K562 (cell line): Measurements from ENCODE around the gene CASP7. TPM values are rescaled to one million over a fixed set of nuclear protein-coding genes. Genes with fewer than 3 reads are reported as not detected.

Experiments
- DPF2 ChIP-seq: fragments of 450-650 bp; IDR thresholded peaks from 2 replicates; pipeline ENCODE4 v1.6.1; 2016
- ELF1 ChIP-seq: fragments of 200-800 bp; sonication (Bioruptor generic); IDR thresholded peaks from 2 replicates; pipeline ENCODE4 v1.6.1; 2016; ENCODE audit warnings: missing genetic modification characterization, missing compliant biosample characterization
- KLF10 ChIP-seq: fragments of 250-450 bp; sonication (Bioruptor Pico); IDR thresholded peaks from 2 replicates; pipeline ENCODE4 v1.6.1; 2021; ENCODE audit warnings: matching md5 sums
- MED1 ChIP-seq: sonication (generic); formaldehyde crosslinking; IDR thresholded peaks from 2 replicates; pipeline ENCODE4 v1.8.1; 2023; ENCODE audit warnings: missing genetic modification reagents, borderline replicate concordance
- MEF2A ChIP-seq: IDR thresholded peaks from 2 replicates; pipeline ENCODE4 v1.6.1; 2011; ENCODE audit warnings: low read depth, mild to moderate bottlenecking, low read length, moderate library complexity; ENCODE audit not compliant: control insufficient read depth
- MEF2D ChIP-seq: conservative IDR thresholded peaks from 2 replicates; pipeline ENCODE4 v1.6.1; 2016; ENCODE audit warnings: low read depth, missing genetic modification characterization, missing compliant biosample characterization
- NFYB ChIP-seq: IDR thresholded peaks from 2 replicates; pipeline ENCODE4 v1.6.1; 2011; ENCODE audit warnings: mild to moderate bottlenecking, moderate library complexity; ENCODE audit not compliant: insufficient read length; ENCODE audit errors: extremely low read depth
- NRF1 ChIP-seq, 2 experiments: fragments of 450-650 bp; IDR thresholded peaks in 1 of 2; conservative IDR thresholded peaks in 1 of 2; 2 replicates each; pipeline ENCODE4 v1.6.1; 2014; ENCODE audit warnings: mild to moderate bottlenecking in 2 of 2
- RAD21 ChIP-seq, 2 experiments: fragments of 250-450 bp in 1 of 2; fragments of 450-650 bp in 1 of 2; sonication (Bioruptor Pico) in 1 of 2; formaldehyde crosslinking in 1 of 2; IDR thresholded peaks in 1 of 2; conservative IDR thresholded peaks in 1 of 2; 2 replicates each; pipeline versions ENCODE4 v1.4.0 to v1.8.0; 2020 to 2022; ENCODE audit warnings: mild to moderate bottlenecking in 2 of 2, moderate library complexity in 1 of 2
- SLC30A9 ChIP-seq: fragments of 250-450 bp; sonication (Bioruptor Pico); IDR thresholded peaks from 2 replicates; pipeline ENCODE4 v1.8.0; 2022; ENCODE audit warnings: mild to moderate bottlenecking, moderate library complexity
- ZNF253 ChIP-seq: fragments of 250-450 bp; sonication (Bioruptor Pico); conservative IDR thresholded peaks from 2 replicates; pipeline ENCODE4 v1.6.1; 2021; ENCODE audit warnings: mild to moderate bottlenecking
- ZNF778 ChIP-seq: fragments of 450-650 bp; formaldehyde crosslinking; IDR thresholded peaks from 2 replicates; pipeline ENCODE4 v1.4.0; 2020; ENCODE audit warnings: mild to moderate bottlenecking, moderate library complexity
- polyA plus RNA-seq, 8 experiments: library from polyadenylated mRNA; depleted of rRNA in 4 of 8; stranded (reverse) in 5 of 8; unstranded in 3 of 8; fragments of >200 nt; fragmentation: Nextera tagmentation in 2 of 8; fragmentation: Illumina TruSeq in 1 of 8; extraction: Ambion mirVana in 2 of 8; extraction: Trizol in 1 of 8; gene quantifications; 2 replicates each; pipeline versions ENCODE4 v1.2.1 to v1.2.3, GENCODE V29; 2011 to 2014; ENCODE audit warnings: inconsistent platforms in 1 of 8, missing spikeins in 1 of 8
- total RNA-seq, 7 experiments: library from RNA; depleted of rRNA in 6 of 7; stranded (reverse); fragments of >200 nt in 6 of 7; fragmentation: Illumina TruSeq in 2 of 7; extraction: Trizol in 2 of 7; gene quantifications; 2 replicates each; pipeline versions ENCODE4 v1.2.1 to v1.2.3, GENCODE V29; 2011 to 2021; ENCODE audit warnings: low replicate concordance in 1 of 7
- TF ChIP-seq, protein P1 (sequence below): fragments of 450-650 bp; IDR thresholded peaks from 2 replicates; pipeline ENCODE4 v1.6.1; 2016; ENCODE audit warnings: low read depth
- TF ChIP-seq, protein P2 (sequence below), 2 experiments: IDR thresholded peaks; 2 replicates each; pipeline ENCODE4 v1.6.1; 2011; ENCODE audit warnings: borderline replicate concordance in 1 of 2, control low read depth in 1 of 2, low read depth in 1 of 2, low read length in 1 of 2, mild to moderate bottlenecking in 1 of 2, mixed read lengths in 1 of 2, moderate library complexity in 1 of 2; ENCODE audit not compliant: insufficient read depth in 1 of 2, insufficient read length in 1 of 2, poor library complexity in 1 of 2, severe bottlenecking in 1 of 2; ENCODE audit errors: extremely low read depth in 1 of 2
- TF ChIP-seq, protein P3 (sequence below): fragments of 450-650 bp; IDR thresholded peaks from 2 replicates; pipeline ENCODE4 v1.6.1; 2018; ENCODE audit warnings: mild to moderate bottlenecking, low read depth; ENCODE audit not compliant: partially characterized antibody
- TF ChIP-seq, protein P4 (sequence below): sonication (generic); formaldehyde crosslinking; IDR thresholded peaks from 2 replicates; pipeline ENCODE4 v1.8.0; 2022; ENCODE audit warnings: mild to moderate bottlenecking, missing genetic modification reagents

CASP7 gene
- total and polyA plus RNA-seq, 9 of the 15 experiments (the other 6 are each of a cell fraction or from before 2014, with no cell fraction given), result 2.2 to 23.3 (median 9.0) TPM

DNA sequence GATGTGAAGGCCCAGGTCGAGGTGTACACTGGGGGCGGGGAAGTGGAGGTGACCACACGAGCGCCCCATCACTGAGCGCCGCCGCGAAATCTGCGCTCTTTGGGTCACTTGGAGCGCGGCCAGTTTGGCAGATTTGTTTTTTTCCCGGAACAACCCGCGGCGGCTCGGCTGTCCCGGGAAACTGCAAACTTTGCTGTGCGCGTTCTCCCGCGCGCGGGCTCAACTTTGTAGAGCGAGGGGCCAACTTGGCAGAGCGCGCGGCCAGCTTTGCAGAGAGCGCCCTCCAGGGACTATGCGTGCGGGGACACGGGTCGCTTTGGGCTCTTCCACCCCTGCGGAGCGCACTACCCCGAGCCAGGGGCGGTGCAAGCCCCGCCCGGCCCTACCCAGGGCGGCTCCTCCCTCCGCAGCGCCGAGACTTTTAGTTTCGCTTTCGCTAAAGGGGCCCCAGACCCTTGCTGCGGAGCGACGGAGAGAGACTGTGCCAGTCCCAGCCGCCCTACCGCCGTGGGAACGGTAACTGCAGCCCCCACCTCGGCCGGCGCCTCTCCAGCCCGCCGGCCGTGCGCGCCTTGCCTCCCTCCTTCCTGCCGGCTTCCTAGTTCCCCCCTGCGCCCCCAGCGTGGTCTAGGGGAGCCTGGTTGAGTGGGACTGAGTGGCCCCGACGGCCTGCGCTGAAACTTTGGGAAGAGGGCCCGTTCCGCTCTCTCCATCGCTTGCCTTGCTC, at the start of gene CASP7 (continued):
- TF ChIP-seq, protein P1, sequence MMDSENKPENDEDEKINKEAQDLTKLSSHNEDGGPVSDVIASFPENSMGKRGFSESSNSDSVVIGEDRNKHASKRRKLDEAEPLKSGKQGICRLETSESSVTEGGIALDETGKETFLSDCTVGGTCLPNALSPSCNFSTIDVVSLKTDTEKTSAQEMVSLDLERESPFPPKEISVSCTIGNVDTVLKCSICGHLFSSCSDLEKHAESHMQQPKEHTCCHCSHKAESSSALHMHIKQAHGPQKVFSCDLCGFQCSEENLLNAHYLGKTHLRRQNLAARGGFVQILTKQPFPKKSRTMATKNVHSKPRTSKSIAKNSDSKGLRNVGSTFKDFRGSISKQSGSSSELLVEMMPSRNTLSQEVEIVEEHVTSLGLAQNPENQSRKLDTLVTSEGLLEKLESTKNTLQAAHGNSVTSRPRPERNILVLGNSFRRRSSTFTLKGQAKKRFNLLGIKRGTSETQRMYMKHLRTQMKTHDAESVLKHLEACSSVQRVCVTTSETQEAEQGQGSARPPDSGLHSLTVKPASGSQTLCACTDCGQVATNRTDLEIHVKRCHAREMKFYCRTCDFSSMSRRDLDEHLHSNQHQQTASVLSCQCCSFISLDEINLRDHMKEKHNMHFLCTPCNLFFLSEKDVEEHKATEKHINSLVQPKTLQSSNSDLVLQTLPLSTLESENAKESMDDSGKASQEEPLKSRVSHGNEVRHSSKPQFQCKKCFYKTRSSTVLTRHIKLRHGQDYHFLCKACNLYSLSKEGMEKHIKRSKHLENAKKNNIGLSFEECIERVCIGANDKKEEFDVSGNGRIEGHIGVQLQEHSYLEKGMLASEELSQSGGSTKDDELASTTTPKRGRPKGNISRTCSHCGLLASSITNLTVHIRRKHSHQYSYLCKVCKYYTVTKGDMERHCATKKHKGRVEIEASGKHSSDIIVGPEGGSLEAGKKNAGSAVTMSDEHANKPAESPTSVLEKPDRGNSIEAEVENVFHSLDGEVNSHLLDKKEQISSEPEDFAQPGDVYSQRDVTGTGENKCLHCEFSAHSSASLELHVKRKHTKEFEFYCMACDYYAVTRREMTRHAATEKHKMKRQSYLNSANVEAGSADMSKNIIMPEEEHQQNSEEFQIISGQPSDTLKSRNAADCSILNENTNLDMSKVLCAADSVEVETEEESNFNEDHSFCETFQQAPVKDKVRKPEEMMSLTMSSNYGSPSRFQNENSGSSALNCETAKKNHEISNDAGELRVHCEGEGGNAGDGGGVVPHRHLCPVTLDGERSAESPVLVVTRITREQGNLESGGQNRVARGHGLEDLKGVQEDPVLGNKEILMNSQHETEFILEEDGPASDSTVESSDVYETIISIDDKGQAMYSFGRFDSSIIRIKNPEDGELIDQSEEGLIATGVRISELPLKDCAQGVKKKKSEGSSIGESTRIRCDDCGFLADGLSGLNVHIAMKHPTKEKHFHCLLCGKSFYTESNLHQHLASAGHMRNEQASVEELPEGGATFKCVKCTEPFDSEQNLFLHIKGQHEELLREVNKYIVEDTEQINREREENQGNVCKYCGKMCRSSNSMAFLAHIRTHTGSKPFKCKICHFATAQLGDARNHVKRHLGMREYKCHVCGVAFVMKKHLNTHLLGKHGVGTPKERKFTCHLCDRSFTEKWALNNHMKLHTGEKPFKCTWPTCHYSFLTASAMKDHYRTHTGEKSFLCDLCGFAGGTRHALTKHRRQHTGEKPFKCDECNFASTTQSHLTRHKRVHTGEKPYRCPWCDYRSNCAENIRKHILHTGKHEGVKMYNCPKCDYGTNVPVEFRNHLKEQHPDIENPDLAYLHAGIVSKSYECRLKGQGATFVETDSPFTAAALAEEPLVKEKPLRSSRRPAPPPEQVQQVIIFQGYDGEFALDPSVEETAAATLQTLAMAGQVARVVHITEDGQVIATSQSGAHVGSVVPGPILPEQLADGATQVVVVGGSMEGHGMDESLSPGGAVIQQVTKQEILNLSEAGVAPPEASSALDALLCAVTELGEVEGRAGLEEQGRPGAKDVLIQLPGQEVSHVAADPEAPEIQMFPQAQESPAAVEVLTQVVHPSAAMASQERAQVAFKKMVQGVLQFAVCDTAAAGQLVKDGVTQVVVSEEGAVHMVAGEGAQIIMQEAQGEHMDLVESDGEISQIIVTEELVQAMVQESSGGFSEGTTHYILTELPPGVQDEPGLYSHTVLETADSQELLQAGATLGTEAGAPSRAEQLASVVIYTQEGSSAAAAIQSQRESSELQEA, result no peak
- TF ChIP-seq ELF1 (tag) (peak; percentile 59), MEF2D (tag) (no peak), MEF2A (no peak), ZNF253 (no peak), RAD21 (CRISPR knock-in tag; conservative IDR thresholded peaks at IDR 0.05 in 1 of 2, IDR thresholded peaks at IDR 0.05 in 1 of 2) (peak; percentile 20 to 47; a peak in 3 of 4 replicates), MED1 (CRISPR knock-in tag) (no peak), SLC30A9 (no peak), DPF2 (no peak), NRF1 (conservative IDR thresholded peaks at IDR 0.05 in 1 of 2, IDR thresholded peaks at IDR 0.05 in 1 of 2) (peak; percentile 36 to 48; a peak in 2 of 4 replicates), KLF10 (CRISPR knock-in tag) (no peak), ZNF778 (CRISPR knock-in tag) (no peak), NFYB (no peak)
- TF ChIP-seq, protein P2, sequence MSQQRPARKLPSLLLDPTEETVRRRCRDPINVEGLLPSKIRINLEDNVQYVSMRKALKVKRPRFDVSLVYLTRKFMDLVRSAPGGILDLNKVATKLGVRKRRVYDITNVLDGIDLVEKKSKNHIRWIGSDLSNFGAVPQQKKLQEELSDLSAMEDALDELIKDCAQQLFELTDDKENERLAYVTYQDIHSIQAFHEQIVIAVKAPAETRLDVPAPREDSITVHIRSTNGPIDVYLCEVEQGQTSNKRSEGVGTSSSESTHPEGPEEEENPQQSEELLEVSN (IDR thresholded peaks at IDR 0.05; ENCODE audit: borderline replicate concordance in 1 of 2, extremely low read depth in 1 of 2, insufficient read depth in 1 of 2, insufficient read length in 1 of 2, low read depth in 1 of 2, low read length in 1 of 2, poor library complexity in 1 of 2, severe bottlenecking in 1 of 2), result peak in 1 of 2 experiments; percentile 19
- TF ChIP-seq, protein P3, sequence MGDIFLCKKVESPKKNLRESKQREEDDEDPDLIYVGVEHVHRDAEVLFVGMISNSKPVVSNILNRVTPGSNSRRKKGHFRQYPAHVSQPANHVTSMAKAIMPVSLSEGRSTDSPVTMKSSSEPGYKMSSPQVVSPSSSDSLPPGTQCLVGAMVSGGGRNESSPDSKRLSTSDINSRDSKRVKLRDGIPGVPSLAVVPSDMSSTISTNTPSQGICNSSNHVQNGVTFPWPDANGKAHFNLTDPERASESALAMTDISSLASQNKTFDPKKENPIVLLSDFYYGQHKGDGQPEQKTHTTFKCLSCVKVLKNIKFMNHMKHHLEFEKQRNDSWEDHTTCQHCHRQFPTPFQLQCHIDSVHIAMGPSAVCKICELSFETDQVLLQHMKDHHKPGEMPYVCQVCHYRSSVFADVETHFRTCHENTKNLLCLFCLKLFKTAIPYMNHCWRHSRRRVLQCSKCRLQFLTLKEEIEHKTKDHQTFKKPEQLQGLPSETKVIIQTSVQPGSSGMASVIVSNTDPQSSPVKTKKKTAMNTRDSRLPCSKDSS, result no peak
- TF ChIP-seq, protein P4, sequence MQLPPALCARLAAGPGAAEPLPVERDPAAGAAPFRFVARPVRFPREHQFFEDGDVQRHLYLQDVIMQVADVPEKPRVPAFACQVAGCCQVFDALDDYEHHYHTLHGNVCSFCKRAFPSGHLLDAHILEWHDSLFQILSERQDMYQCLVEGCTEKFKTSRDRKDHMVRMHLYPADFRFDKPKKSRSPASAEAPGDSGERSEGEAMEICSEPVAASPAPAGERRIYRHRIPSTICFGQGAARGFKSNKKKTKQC (CRISPR knock-in tag), result no peak
